Choroid plexus epithelial cell (primary cell): ENCODE data around the gene CAPZA1.
A peak's percentile ranks its signal among the peaks of the same experiment; 100 is the strongest.

ENCODE experiments used
- DNase-seq: peaks from one replicate; pipeline ENCODE4 v3.0.0-alpha.2; 2010; ENCODE audit warnings: low read depth
- H3K4me3 ChIP-seq: 2 replicates; pipeline ENCODE4 v1.5.1; 2011; ENCODE audit warnings: low read depth, mild to moderate bottlenecking, control low read depth, low read length, moderate library complexity
- TF ChIP-seq, protein P1 (sequence below): conservative IDR thresholded peaks from 2 replicates; pipeline ENCODE4 v1.5.1; 2011; ENCODE audit warnings: low read depth, mild to moderate bottlenecking, control low read depth, inconsistent platforms, low read length, moderate library complexity

Gene CAPZA1

DNA sequence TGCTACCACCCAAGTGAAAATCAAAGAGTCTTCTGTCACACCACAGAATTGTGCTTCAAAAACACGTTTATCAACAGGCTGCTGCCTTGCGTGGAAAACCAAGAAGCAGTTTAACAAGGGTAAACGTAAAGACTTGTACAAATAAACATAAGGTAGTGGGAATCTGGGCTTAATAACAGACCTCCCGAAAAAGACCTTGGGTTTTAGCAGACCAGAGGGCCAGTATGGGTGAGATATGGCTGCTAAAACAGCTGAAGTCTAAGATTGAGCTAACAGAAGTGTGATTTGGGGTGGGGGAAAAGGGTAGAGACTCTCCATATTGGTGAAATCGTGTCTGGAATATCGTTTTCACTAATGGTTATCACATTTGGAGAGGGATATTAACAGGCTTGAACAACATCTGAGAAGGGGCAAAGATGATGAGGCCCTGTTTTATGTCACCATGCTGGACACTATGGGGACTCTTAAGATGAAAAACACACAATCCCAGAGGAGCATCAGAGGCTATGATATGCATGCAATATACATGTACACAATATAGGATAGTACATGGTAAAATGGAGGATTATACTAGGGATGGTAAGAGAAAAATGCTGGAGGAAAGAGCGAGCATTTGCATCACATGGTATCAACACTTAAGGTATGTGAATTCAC is 56.2 kb downstream of the CAPZA1 start:
- DNase-seq, result no peak
- H3K4me3 ChIP-seq, result peak overlapping the region; percentile 81
- TF ChIP-seq, protein P1, sequence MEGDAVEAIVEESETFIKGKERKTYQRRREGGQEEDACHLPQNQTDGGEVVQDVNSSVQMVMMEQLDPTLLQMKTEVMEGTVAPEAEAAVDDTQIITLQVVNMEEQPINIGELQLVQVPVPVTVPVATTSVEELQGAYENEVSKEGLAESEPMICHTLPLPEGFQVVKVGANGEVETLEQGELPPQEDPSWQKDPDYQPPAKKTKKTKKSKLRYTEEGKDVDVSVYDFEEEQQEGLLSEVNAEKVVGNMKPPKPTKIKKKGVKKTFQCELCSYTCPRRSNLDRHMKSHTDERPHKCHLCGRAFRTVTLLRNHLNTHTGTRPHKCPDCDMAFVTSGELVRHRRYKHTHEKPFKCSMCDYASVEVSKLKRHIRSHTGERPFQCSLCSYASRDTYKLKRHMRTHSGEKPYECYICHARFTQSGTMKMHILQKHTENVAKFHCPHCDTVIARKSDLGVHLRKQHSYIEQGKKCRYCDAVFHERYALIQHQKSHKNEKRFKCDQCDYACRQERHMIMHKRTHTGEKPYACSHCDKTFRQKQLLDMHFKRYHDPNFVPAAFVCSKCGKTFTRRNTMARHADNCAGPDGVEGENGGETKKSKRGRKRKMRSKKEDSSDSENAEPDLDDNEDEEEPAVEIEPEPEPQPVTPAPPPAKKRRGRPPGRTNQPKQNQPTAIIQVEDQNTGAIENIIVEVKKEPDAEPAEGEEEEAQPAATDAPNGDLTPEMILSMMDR, result no peak

DNA sequence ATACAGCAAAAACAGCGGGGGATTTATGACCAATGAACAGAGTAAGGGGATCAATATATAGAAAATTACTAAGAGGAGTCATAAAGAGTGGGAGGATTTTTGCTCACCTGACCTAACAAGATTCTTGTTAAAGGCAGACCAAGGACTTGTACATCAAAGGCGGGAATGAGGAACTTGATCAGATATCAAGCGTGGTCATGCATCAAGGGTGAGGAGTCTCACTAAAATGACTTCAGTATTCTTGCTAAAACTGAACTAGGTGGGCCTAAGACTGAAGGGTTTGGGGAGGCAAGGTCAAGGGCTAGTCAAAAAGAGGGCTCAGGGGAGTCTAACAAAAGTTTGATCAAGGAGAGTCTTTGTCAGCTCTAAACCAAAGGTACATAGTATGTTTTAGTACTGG is 56.9 kb downstream of the CAPZA1 start:
- DNase-seq, result no peak
- no peak overlapping the region for H3K4me3 ChIP-seq
- TF ChIP-seq, protein P1, result no peak

DNA sequence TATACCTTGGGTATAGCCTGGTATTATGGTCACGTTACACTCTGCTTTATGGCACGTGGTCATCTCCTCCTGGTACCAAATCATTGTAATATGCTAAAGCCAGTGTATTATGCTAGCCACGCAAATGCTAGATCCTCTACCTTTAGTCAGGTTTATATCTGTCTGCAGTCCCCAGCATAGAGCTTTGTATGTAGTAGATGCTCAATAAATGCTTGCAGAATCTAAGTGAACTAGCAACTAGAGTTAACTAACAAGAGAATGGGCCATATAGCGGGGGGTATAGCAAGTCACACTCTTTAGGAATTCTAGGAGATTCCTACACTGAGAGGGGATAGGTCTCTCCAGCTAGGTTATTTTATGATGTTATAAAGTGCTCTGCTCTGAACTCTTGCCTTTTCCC is 57.9 kb downstream of the CAPZA1 start:
- no peak overlapping the region for H3K4me3 ChIP-seq

DNA sequence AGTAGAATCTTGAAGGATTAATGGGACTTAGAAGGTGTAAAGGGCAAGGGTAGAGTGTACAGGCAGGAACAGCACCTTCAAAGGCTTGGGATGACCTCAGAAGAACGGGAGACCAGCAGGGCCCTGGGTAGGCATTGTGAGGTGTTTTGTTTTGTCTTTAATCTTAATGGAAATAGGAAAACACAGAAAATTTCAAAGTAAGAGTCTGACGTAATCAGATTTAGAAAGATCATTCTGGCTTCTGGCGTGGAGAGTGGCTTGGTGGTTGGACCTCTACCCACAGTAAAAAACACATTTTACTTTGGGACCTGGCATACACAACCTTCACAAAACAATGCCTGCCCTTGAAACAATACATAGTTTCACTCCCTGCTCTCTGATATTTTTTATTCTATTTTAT is 59.0 kb downstream of the CAPZA1 start:
- no peak overlapping the region for H3K4me3 ChIP-seq
- TF ChIP-seq, protein P1, result no peak
- no peak for DNase-seq

More for the DNA sequence above, 57.9 kb downstream of the CAPZA1 start:
- no peak for DNase-seq
- TF ChIP-seq, protein P1, result no peak

DNA sequence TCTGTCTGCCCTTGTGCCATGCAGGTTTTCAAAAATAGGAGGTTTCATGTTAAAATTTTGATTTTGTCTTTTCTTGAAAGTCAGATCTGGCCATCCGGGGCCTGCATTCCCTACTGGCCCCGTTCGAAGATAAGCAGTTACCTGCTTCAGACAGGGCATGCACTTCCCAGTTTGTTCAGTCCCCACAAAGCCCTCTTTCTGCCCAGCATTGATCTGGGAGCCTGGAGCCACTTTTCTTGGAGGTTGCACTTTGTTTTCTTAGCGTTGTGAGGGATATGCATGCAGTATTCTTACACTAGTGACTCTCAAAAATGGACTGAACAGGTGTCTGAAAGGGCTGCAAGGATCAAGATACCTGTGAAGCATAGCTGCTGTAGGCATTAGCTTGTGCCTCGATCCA is 66.3 kb downstream of the CAPZA1 start:
- no peak overlapping the region for H3K4me3 ChIP-seq
- TF ChIP-seq, protein P1, result no peak
- DNase-seq, result no peak

DNA sequence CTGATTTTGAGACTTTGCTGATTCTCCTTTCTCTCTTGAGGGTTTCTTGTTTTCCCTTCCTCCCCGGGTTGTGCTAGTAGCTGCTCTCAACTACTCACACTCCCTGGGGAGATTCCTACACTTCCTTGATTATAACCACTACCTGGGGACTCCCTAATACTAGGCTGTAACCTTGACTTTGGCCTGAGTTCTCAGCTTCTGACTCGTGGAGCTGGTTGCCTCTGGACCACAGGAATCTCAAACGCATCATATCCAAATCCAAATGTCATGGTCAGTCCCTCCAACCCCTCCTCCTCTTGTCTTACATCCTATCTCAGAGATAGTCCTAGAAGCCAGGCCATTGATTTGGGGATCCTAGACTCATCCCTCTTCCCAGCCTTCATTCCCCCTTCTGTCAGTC is 66.8 kb downstream of the CAPZA1 start:
- no peak overlapping the region for H3K4me3 ChIP-seq
- no peak for DNase-seq
- TF ChIP-seq, protein P1, result no peak

DNA sequence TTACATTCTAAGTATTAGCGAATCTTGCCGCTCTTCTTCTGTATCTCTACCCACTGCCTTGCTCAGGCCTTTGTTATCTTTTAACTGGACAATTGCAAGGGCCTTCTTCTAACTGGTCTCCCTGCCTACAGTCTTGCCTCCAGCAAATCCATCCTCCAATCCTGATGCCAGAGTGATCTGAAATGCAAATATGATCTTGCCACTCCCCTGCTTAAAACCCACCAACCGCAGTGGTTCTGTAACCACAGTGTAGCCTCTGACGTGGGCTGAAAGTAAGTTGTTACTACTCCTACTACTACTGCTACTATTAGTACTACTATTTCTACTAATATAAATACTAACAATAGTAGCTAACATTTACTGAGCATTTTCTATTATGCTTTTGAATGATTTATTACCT is 67.2 kb downstream of the CAPZA1 start:
- TF ChIP-seq, protein P1, result no peak
- no peak overlapping the region for H3K4me3 ChIP-seq
- DNase-seq, result no peak
